ENCODE measurements around the gene GNA12.

- TF ChIP-seq, protein P1, sequence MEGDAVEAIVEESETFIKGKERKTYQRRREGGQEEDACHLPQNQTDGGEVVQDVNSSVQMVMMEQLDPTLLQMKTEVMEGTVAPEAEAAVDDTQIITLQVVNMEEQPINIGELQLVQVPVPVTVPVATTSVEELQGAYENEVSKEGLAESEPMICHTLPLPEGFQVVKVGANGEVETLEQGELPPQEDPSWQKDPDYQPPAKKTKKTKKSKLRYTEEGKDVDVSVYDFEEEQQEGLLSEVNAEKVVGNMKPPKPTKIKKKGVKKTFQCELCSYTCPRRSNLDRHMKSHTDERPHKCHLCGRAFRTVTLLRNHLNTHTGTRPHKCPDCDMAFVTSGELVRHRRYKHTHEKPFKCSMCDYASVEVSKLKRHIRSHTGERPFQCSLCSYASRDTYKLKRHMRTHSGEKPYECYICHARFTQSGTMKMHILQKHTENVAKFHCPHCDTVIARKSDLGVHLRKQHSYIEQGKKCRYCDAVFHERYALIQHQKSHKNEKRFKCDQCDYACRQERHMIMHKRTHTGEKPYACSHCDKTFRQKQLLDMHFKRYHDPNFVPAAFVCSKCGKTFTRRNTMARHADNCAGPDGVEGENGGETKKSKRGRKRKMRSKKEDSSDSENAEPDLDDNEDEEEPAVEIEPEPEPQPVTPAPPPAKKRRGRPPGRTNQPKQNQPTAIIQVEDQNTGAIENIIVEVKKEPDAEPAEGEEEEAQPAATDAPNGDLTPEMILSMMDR (IDR thresholded peaks at IDR 0.05), result no peak
- no peak for TF ChIP-seq POLR2A (IDR thresholded peaks at IDR 0.05)
- no peak for TF ChIP-seq POLR2AphosphoS5 (IDR thresholded peaks at IDR 0.05; ENCODE audit: insufficient read depth in 1 of 2, low read depth in 1 of 2)
Observed at GRCh38 chr7:2814186-2814945, 29.7 kb downstream of the GNA12 start.

All from vagina (tissue), 2 donors.